Adipose tissue (tissue), 3 donors: ENCODE results near the gene NELL1. TPM values are rescaled to one million over a fixed set of nuclear protein-coding genes. Genes with fewer than 3 reads are reported as not detected.

ENCODE experiments used
- H3K27ac ChIP-seq: one replicate; pipeline ENCODE4 v1.5.1; 2013; ENCODE audit warnings: low read depth, low read length
- WGBS, 3 donors: extraction: QIAGEN DNeasy Blood & Tissue Kit; methylation state at CpG; one replicate each; pipeline ENCODE4 v1.1.7; 2013; 5-methylcytosine and 5-hydroxymethylcytosine counted together
- polyA plus RNA-seq, 3 donors: library from polyadenylated mRNA; stranded (reverse); fragments of 200-250 nt; gene quantifications; one replicate each; pipeline ENCODE4 v1.2.3, GENCODE V29; 2013
- donor health status: healthy with polysubstance abuse.
- donor health status: Bipolar disorder and iron deficiency.
- donor health status: healthy.

The NELL1 gene
- polyA plus RNA-seq, 3 donors: 0.03 TPM; not detected in 1

GRCh38 chr11:20912065-20912821 is 242.9 kb downstream of the NELL1 start:
- WGBS, 3 donors: 24 to 30% (median 25%) methylated on average over 2 of the region's 2 CpGs
- H3K27ac ChIP-seq: no peak overlapping the region

GRCh38 chr11:20912922-20913512 is 243.6 kb downstream of the NELL1 start:
- H3K27ac ChIP-seq: no peak overlapping the region
- 7 to 20% (median 17%) methylated on average over 4 of the region's 4 CpGs for WGBS, 3 donors

- no peak overlapping the region for H3K27ac ChIP-seq
Measured at GRCh38 chr11:20917306-20917705, 247.9 kb downstream of the NELL1 start.

- 44 to 63% (median 62%) methylated on average over 4 of the region's 4 CpGs for WGBS, 3 donors
- H3K27ac ChIP-seq: no peak overlapping the region
Measured at GRCh38 chr11:20926799-20927540, 257.6 kb downstream of the NELL1 start.

GRCh38 chr11:20931029-20931428 is 261.6 kb downstream of the NELL1 start:
- WGBS, 3 donors: 55 to 79% (median 69%) methylated on average over 3 of the region's 3 CpGs
- no peak overlapping the region for H3K27ac ChIP-seq

- WGBS, 3 donors: 56 to 68% (median 58%) methylated on average over 3 of the region's 3 CpGs
- H3K27ac ChIP-seq: no peak overlapping the region
Measured at GRCh38 chr11:20933086-20933485, 263.7 kb downstream of the NELL1 start.

GRCh38 chr11:20933958-20934357 is 264.6 kb downstream of the NELL1 start:
- 67 to 76% (median 70%) methylated on average over 3 of the region's 3 CpGs for WGBS, 3 donors
- H3K27ac ChIP-seq: no peak overlapping the region

GRCh38 chr11:20934516-20934915 is 265.1 kb downstream of the NELL1 start:
- 59 to 64% (median 61%) methylated on average over 2 of the region's 2 CpGs for WGBS, 3 donors
- H3K27ac ChIP-seq: no peak overlapping the region

GRCh38 chr11:20937826-20938225 is 268.4 kb downstream of the NELL1 start:
- 78 to 84% (median 80%) methylated on average over 7 of the region's 7 CpGs for whole genome bisulfite sequencing, 3 donors

GRCh38 chr11:20949585-20949984 is 280.2 kb downstream of the NELL1 start:
- WGBS, 3 donors: 35 to 41% (median 40%) methylated on average over 2 of the region's 2 CpGs
- H3K27ac ChIP-seq: no peak overlapping the region

More at GRCh38 chr11:20937826-20938225, 268.4 kb downstream of the NELL1 start:
- no peak overlapping the region for H3K27ac ChIP-seq

GRCh38 chr11:20962581-20962980 is 293.2 kb downstream of the NELL1 start:
- WGBS, 3 donors: 89 to 97% (median 96%) methylated on average over 1 of the region's 1 CpG
- no peak overlapping the region for H3K27ac ChIP-seq

- H3K27ac ChIP-seq: no peak overlapping the region
- 61 to 87% (median 84%) methylated on average over 5 of the region's 5 CpGs for WGBS, 3 donors
Measured at GRCh38 chr11:20963596-20963995, 294.2 kb downstream of the NELL1 start.

- 94 to 97% (median 97%) methylated on average over 3 of the region's 3 CpGs for WGBS, 3 donors
- H3K27ac ChIP-seq: no peak overlapping the region
Measured at GRCh38 chr11:20964985-20965384, 295.6 kb downstream of the NELL1 start.

GRCh38 chr11:20966489-20966888 is 297.1 kb downstream of the NELL1 start:
- no peak overlapping the region for H3K27ac ChIP-seq
- 30 to 72% (median 61%) methylated on average over 3 of the region's 3 CpGs for WGBS, 3 donors

- H3K27ac ChIP-seq: no peak overlapping the region
- WGBS, 3 donors: 40 to 57% (median 54%) methylated on average over 7 of the region's 7 CpGs
Measured at GRCh38 chr11:20973940-20974559, 304.7 kb downstream of the NELL1 start.

GRCh38 chr11:20980736-20981135 is 311.4 kb downstream of the NELL1 start:
- H3K27ac ChIP-seq: no peak overlapping the region

GRCh38 chr11:20990447-20990846 is 321.1 kb downstream of the NELL1 start:
- no peak overlapping the region for H3K27ac ChIP-seq
- 44 to 85% (median 79%) methylated on average over 1 of the region's 1 CpG for WGBS, 3 donors

GRCh38 chr11:20991471-20991870 is 322.1 kb downstream of the NELL1 start:
- no peak overlapping the region for H3K27ac ChIP-seq
- 75 to 80% (median 79%) methylated on average over 6 of the region's 6 CpGs for WGBS, 3 donors

- 49 to 63% (median 62%) methylated on average over 3 of the region's 3 CpGs for WGBS, 3 donors
- H3K27ac ChIP-seq: no peak overlapping the region
Measured at GRCh38 chr11:21007297-21007696, 337.9 kb downstream of the NELL1 start.
